Measurements from ENCODE around the gene TAF4B. TPM values are rescaled to one million over a fixed set of nuclear protein-coding genes. Genes with fewer than 3 reads are reported as not detected.

TAF4B gene
- total and polyA plus RNA-seq, 2 of the 8 experiments (the other 6 are each of a cell fraction or from before 2014, with no cell fraction given) = 9.3 to 19.8 TPM

GRCh38 chr18:26210147-26210546, 16.1 kb upstream of the TAF4B start (continued):
- TF ChIP-seq BCL11A (IDR thresholded peaks at IDR 0.05; ENCODE audit: low read depth in 2 of 2, low read length in 2 of 2) = no peak
